Neural cell (in vitro differentiated cells): ENCODE data around the gene STYXL1. TPM values are rescaled to one million over a fixed set of nuclear protein-coding genes. Genes with fewer than 3 reads are reported as not detected.
"Not testable (repeated sequence)": the region's sequence is repeated elsewhere in the genome, so short reads cannot be mapped to it uniquely, and the experiment has no call there.

ENCODE experiments used
- H2AFZ ChIP-seq: fragments of 200-600, 300-800 bp; sonication (generic), shearing (Covaris generic); 2 replicates; pipeline ENCODE4 v1.6.0; 2014; ENCODE audit warnings: low read depth, mild to moderate bottlenecking, antibody characterized with exemption, low read length, moderate library complexity
- H3F3A ChIP-seq: fragments of 200-600 bp; shearing (Covaris generic); 2 replicates; pipeline ENCODE4 v1.6.1; 2016; ENCODE audit warnings: mild to moderate bottlenecking, moderate library complexity, mixed read lengths, antibody characterized with exemption, low read length; ENCODE audit not compliant: insufficient read depth, poor library complexity, severe bottlenecking
- H3K27ac ChIP-seq: fragments of 200-600, 300-800 bp; sonication (generic), shearing (Covaris generic); 2 replicates; pipeline ENCODE4 v1.5.1; 2014; ENCODE audit warnings: mild to moderate bottlenecking, low read length, moderate library complexity
- H3K27me3 ChIP-seq: fragments of 300-800, 200-600 bp; sonication (generic), shearing (Covaris generic); 2 replicates; pipeline ENCODE4 v1.6.0; 2014; ENCODE audit warnings: mild to moderate bottlenecking, low read depth, low read length, moderate library complexity; ENCODE audit not compliant: insufficient read depth
- H3K36me3 ChIP-seq: fragments of 300-800, 200-600 bp; sonication (generic), shearing (Covaris generic); 2 replicates; pipeline ENCODE4 v1.5.1; 2014; ENCODE audit warnings: mild to moderate bottlenecking, antibody characterized with exemption, low read length, moderate library complexity; ENCODE audit not compliant: insufficient read depth
- H3K4me2 ChIP-seq: fragments of 300-800, 200-600 bp; sonication (generic), shearing (Covaris generic); 2 replicates; pipeline ENCODE4 v1.6.0; 2014; ENCODE audit warnings: mild to moderate bottlenecking, low read length
- H3K4me3 ChIP-seq: fragments of 300-800, 200-600 bp; sonication (generic), shearing (Covaris generic); 2 replicates; pipeline ENCODE4 v1.5.1; 2014; ENCODE audit warnings: mild to moderate bottlenecking, low read length, moderate library complexity
- H3K79me2 ChIP-seq: fragments of 200-600 bp; shearing (Covaris generic); replicated peaks from 2 replicates; pipeline ENCODE4 v1.6.0; 2014; ENCODE audit warnings: mild to moderate bottlenecking, low read length, moderate library complexity; ENCODE audit not compliant: insufficient read depth
- H3K9ac ChIP-seq: fragments of 300-800, 200-600 bp; sonication (generic), shearing (Covaris generic); 2 replicates; pipeline ENCODE4 v1.6.1; 2016; ENCODE audit warnings: mild to moderate bottlenecking, low read length, mixed read lengths
- H3K9me2 ChIP-seq: fragments of 200-600 bp; shearing (Covaris generic); 2 replicates; pipeline ENCODE4 v1.6.1; 2016; ENCODE audit warnings: mild to moderate bottlenecking, low read length, mixed read lengths; ENCODE audit not compliant: insufficient read depth
- H3K9me3 ChIP-seq: fragments of 200-600, 300-800 bp; sonication (generic), shearing (Covaris generic); 2 replicates; pipeline ENCODE4 v1.6.1; 2016; ENCODE audit warnings: mild to moderate bottlenecking, mixed run types, low read length, moderate library complexity, mixed read lengths
- H4K20me1 ChIP-seq: fragments of 200-600 bp; shearing (Covaris generic); 2 replicates; pipeline ENCODE4 v1.6.1; 2016; ENCODE audit warnings: mild to moderate bottlenecking, mixed run types; ENCODE audit not compliant: insufficient read depth
- EP300 ChIP-seq: fragments of 450-650 bp; conservative IDR thresholded peaks from 2 replicates; pipeline ENCODE4 v1.6.1; 2014; ENCODE audit warnings: antibody characterized with exemption, mild to moderate bottlenecking, moderate library complexity; ENCODE audit not compliant: poor library complexity, severe bottlenecking
- EZH2 ChIP-seq: fragments of 200-600, 300-800 bp; shearing (Covaris generic), sonication (generic); IDR thresholded peaks from 2 replicates; pipeline ENCODE4 v1.6.1; 2014; ENCODE audit warnings: antibody characterized with exemption, low read length, borderline replicate concordance, mild to moderate bottlenecking; ENCODE audit not compliant: insufficient read depth, poor library complexity, severe bottlenecking
- MXI1 ChIP-seq: fragments of 450-650 bp; conservative IDR thresholded peaks from 2 replicates; pipeline ENCODE4 v1.6.1; 2014; ENCODE audit warnings: antibody characterized with exemption, mild to moderate bottlenecking; ENCODE audit not compliant: poor library complexity, severe bottlenecking
- POLR2AphosphoS5 ChIP-seq: IDR thresholded peaks from 2 replicates; pipeline ENCODE4 v1.6.1; 2012
- RAD21 ChIP-seq: fragments of 450-650 bp; conservative IDR thresholded peaks from 2 replicates; pipeline ENCODE4 v1.6.1; 2014; ENCODE audit warnings: antibody characterized with exemption, mild to moderate bottlenecking, moderate library complexity
- SMC3 ChIP-seq: fragments of 450-650 bp; conservative IDR thresholded peaks from 2 replicates; pipeline ENCODE4 v1.6.1; 2014; ENCODE audit warnings: antibody characterized with exemption, mild to moderate bottlenecking, moderate library complexity; ENCODE audit not compliant: poor library complexity
- TAF1 ChIP-seq: IDR thresholded peaks from 2 replicates; pipeline ENCODE4 v1.6.1; 2012; ENCODE audit warnings: low read depth
- polyA plus RNA-seq: library from polyadenylated mRNA; depleted of rRNA; stranded (reverse); fragments of >200 nt; gene quantifications from 2 replicates; pipeline ENCODE4 v1.2.3, GENCODE V29; 2014
- TF ChIP-seq, protein P1 (sequence below): IDR thresholded peaks from 2 replicates; pipeline ENCODE4 v1.6.1; 2012; ENCODE audit warnings: borderline replicate concordance
- TF ChIP-seq, protein P2 (sequence below): fragments of 450-650 bp; IDR thresholded peaks from 2 replicates; pipeline ENCODE4 v1.5.1; 2014; ENCODE audit warnings: antibody characterized with exemption, mild to moderate bottlenecking, moderate library complexity; ENCODE audit not compliant: poor library complexity, severe bottlenecking

The STYXL1 gene
- polyA plus RNA-seq, 1 donor from 2014 or later = 59.9 TPM

- H3K4me3 ChIP-seq = no peak overlapping the region
- H3K27me3 ChIP-seq = no peaks in the 10 kb centered on the region
- no peak overlapping the region for H3K4me2 ChIP-seq
- H3K79me2 ChIP-seq = no peaks in the 10 kb centered on the region
- H2AFZ ChIP-seq = no peak overlapping the region
- H3K9me2 ChIP-seq = no peaks in the 10 kb centered on the region
- no peaks in the 10 kb centered on the region for H3K36me3 ChIP-seq
- no peak overlapping the region for H3K9ac ChIP-seq
- no peaks in the 10 kb centered on the region for H4K20me1 ChIP-seq
- TF ChIP-seq EP300 = no peak
- TF ChIP-seq EZH2 = no peak
- H3K27ac ChIP-seq = no peak overlapping the region
- no peaks in the 10 kb centered on the region for H3K9me3 ChIP-seq
- H3F3A ChIP-seq = no peaks in the 10 kb centered on the region
Measured at GRCh38 chr7:76060842-76061241, 13.0 kb upstream of the STYXL1 start.

DNA sequence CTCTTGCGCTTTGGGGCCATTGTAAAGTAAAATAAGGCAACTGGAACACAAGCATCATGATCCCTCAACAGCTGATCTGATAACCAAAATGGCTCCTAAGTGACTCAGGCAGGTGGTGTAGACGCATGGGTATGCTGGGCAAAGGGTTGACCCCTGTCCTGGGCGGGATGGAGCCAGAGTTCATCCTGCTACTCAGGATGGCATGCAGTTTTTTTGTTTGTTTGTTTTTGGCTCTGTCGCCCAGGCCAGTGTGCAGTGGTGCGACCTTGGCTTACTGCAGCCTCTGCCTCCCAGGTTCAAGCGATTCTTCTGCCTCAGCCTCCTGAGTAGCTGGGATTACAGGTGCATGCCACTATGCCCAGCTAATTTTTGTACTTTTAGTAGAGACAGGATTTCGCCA lies 10.9 kb upstream of the STYXL1 start:
- not testable (repeated sequence) for H3K27ac ChIP-seq

GRCh38 chr7:76057813-76058145 lies 10.0 kb upstream of the STYXL1 start:
- no peak overlapping the region for H3K4me3 ChIP-seq
- no peak overlapping the region for H3K4me2 ChIP-seq
- no peaks in the 10 kb centered on the region for H3K9me2 ChIP-seq
- H4K20me1 ChIP-seq = no peaks in the 10 kb centered on the region
- no peak overlapping the region for H3K27ac ChIP-seq
- H3F3A ChIP-seq = no peaks in the 10 kb centered on the region
- no peaks in the 10 kb centered on the region for H3K36me3 ChIP-seq
- H3K9ac ChIP-seq = no peak overlapping the region
- TF ChIP-seq RAD21 (no peak), EZH2 (no peak), TAF1 (no peak), SMC3 (no peak), MXI1 (no peak), POLR2AphosphoS5 (no peak), EP300 (no peak)
- TF ChIP-seq, protein P1, sequence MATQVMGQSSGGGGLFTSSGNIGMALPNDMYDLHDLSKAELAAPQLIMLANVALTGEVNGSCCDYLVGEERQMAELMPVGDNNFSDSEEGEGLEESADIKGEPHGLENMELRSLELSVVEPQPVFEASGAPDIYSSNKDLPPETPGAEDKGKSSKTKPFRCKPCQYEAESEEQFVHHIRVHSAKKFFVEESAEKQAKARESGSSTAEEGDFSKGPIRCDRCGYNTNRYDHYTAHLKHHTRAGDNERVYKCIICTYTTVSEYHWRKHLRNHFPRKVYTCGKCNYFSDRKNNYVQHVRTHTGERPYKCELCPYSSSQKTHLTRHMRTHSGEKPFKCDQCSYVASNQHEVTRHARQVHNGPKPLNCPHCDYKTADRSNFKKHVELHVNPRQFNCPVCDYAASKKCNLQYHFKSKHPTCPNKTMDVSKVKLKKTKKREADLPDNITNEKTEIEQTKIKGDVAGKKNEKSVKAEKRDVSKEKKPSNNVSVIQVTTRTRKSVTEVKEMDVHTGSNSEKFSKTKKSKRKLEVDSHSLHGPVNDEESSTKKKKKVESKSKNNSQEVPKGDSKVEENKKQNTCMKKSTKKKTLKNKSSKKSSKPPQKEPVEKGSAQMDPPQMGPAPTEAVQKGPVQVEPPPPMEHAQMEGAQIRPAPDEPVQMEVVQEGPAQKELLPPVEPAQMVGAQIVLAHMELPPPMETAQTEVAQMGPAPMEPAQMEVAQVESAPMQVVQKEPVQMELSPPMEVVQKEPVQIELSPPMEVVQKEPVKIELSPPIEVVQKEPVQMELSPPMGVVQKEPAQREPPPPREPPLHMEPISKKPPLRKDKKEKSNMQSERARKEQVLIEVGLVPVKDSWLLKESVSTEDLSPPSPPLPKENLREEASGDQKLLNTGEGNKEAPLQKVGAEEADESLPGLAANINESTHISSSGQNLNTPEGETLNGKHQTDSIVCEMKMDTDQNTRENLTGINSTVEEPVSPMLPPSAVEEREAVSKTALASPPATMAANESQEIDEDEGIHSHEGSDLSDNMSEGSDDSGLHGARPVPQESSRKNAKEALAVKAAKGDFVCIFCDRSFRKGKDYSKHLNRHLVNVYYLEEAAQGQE = no peak
- TF ChIP-seq, protein P2, sequence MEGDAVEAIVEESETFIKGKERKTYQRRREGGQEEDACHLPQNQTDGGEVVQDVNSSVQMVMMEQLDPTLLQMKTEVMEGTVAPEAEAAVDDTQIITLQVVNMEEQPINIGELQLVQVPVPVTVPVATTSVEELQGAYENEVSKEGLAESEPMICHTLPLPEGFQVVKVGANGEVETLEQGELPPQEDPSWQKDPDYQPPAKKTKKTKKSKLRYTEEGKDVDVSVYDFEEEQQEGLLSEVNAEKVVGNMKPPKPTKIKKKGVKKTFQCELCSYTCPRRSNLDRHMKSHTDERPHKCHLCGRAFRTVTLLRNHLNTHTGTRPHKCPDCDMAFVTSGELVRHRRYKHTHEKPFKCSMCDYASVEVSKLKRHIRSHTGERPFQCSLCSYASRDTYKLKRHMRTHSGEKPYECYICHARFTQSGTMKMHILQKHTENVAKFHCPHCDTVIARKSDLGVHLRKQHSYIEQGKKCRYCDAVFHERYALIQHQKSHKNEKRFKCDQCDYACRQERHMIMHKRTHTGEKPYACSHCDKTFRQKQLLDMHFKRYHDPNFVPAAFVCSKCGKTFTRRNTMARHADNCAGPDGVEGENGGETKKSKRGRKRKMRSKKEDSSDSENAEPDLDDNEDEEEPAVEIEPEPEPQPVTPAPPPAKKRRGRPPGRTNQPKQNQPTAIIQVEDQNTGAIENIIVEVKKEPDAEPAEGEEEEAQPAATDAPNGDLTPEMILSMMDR = no peak
- H2AFZ ChIP-seq = no peak overlapping the region
- no peaks in the 10 kb centered on the region for H3K79me2 ChIP-seq
- no peaks in the 10 kb centered on the region for H3K27me3 ChIP-seq
- H3K9me3 ChIP-seq = no peaks in the 10 kb centered on the region

More for the DNA sequence above, 10.9 kb upstream of the STYXL1 start:
- not testable (repeated sequence) for H3F3A ChIP-seq, H3K9me3 ChIP-seq, H3K79me2 ChIP-seq, H4K20me1 ChIP-seq, H3K9ac ChIP-seq, H3K27me3 ChIP-seq, H3K4me2 ChIP-seq, H3K4me3 ChIP-seq, H3K9me2 ChIP-seq, H3K36me3 ChIP-seq, H2AFZ ChIP-seq
